ENCODE results near the gene TOM1L1. TPM values are rescaled to one million over a fixed set of nuclear protein-coding genes. Genes with fewer than 3 reads are reported as not detected.
"Not testable (repeated sequence)": the region's sequence is repeated elsewhere in the genome, so short reads cannot be mapped to it uniquely, and the experiment has no call there.

TOM1L1 gene
- total RNA-seq, 1 donor from 2014 or later: 76.0 TPM

- TF ChIP-seq CTCF (IDR thresholded peaks at IDR 0.05; ENCODE audit: insufficient read depth, low read length, poor library complexity, severe bottlenecking): no peak
- no peaks in the 10 kb centered on the region for H3K27me3 ChIP-seq (ENCODE audit: control insufficient read depth, insufficient read depth, low read length)
- no peak for DNase-seq (ENCODE audit: low read depth)
- no peaks in the 10 kb centered on the region for H3K36me3 ChIP-seq (ENCODE audit: control insufficient read depth, insufficient read depth, low read length)
- H3K4me3 ChIP-seq (ENCODE audit: low read depth, low read length): no peak overlapping the region
Measured at GRCh38 chr17:54864070-54864469, 36.6 kb upstream of the TOM1L1 start.

GRCh38 chr17:54864636-54865356, 35.9 kb upstream of the TOM1L1 start:
- no peaks in the 10 kb centered on the region for H3K36me3 ChIP-seq (ENCODE audit: control insufficient read depth, insufficient read depth, low read length)
- no peak for TF ChIP-seq CTCF (IDR thresholded peaks at IDR 0.05; ENCODE audit: insufficient read depth, low read length, poor library complexity, severe bottlenecking)
- no peak overlapping the region for H3K4me3 ChIP-seq (ENCODE audit: low read depth, low read length)
- no peak for DNase-seq (ENCODE audit: low read depth)
- H3K27me3 ChIP-seq (ENCODE audit: control insufficient read depth, insufficient read depth, low read length): no peaks in the 10 kb centered on the region

GRCh38 chr17:54867634-54868033, 33.0 kb upstream of the TOM1L1 start:
- Histone ChIP-seq H3K36me3 (ENCODE audit: control insufficient read depth, insufficient read depth, low read length) (no peaks in the 10 kb centered on the region), H3K27me3 (ENCODE audit: control insufficient read depth, insufficient read depth, low read length) (no peaks in the 10 kb centered on the region), H3K4me3 (ENCODE audit: low read depth, low read length) (no peak overlapping the region)
- TF ChIP-seq CTCF (IDR thresholded peaks at IDR 0.05; ENCODE audit: insufficient read depth, low read length, poor library complexity, severe bottlenecking): no peak
- no peak for DNase-seq (ENCODE audit: low read depth)

- no peak for TF ChIP-seq CTCF (IDR thresholded peaks at IDR 0.05; ENCODE audit: insufficient read depth, low read length, poor library complexity, severe bottlenecking)
- Histone ChIP-seq H3K4me3 (ENCODE audit: low read depth, low read length) (no peak overlapping the region), H3K36me3 (ENCODE audit: control insufficient read depth, insufficient read depth, low read length) (no peaks in the 10 kb centered on the region), H3K27me3 (ENCODE audit: control insufficient read depth, insufficient read depth, low read length) (no peaks in the 10 kb centered on the region)
- no peak for DNase-seq (ENCODE audit: low read depth)
Measured at GRCh38 chr17:54870671-54871175, 29.9 kb upstream of the TOM1L1 start.

- H3K27me3 ChIP-seq (ENCODE audit: control insufficient read depth, insufficient read depth, low read length); DNase-seq (ENCODE audit: low read depth); H3K4me3 ChIP-seq (ENCODE audit: low read depth, low read length); H3K36me3 ChIP-seq (ENCODE audit: control insufficient read depth, insufficient read depth, low read length): not testable (repeated sequence)
Measured at GRCh38 chr17:54875906-54876305, 24.7 kb upstream of the TOM1L1 start.

GRCh38 chr17:54876656-54877195, 23.9 kb upstream of the TOM1L1 start:
- TF ChIP-seq CTCF (IDR thresholded peaks at IDR 0.05; ENCODE audit: insufficient read depth, low read length, poor library complexity, severe bottlenecking): no peak
- H3K27me3 ChIP-seq (ENCODE audit: control insufficient read depth, insufficient read depth, low read length): no peaks in the 10 kb centered on the region
- no peak for DNase-seq (ENCODE audit: low read depth)

More at GRCh38 chr17:54876656-54877195, 23.9 kb upstream of the TOM1L1 start:
- H3K36me3 ChIP-seq (ENCODE audit: control insufficient read depth, insufficient read depth, low read length): no peaks in the 10 kb centered on the region
- H3K4me3 ChIP-seq (ENCODE audit: low read depth, low read length): no peak overlapping the region
